Stimulated activated CD8-positive, alpha-beta memory T cell treated with anti-CD3 and anti-CD28 coated beads, Interleukin-2, amount 100 ng/mL, for 1 hour (primary cell): ENCODE results near the gene CHMP4B.

Source experiments
- DNase-seq, 2 donors: peaks; one replicate each; pipeline ENCODE4 v3.0.0-alpha.2; 2020; ENCODE audit warnings: low read depth in 2 of 2

CHMP4B gene

GRCh38 chr20:33810885-33811775 lies at the start of gene CHMP4B:
CHMP4B (plus strand) TSS chr20:33811348; CDS start chr20:33811469, 121 bp downstream.
- peak; percentile 95 to 97 for DNase-seq

GRCh38 chr20:33761698-33762250 lies 49.4 kb upstream of the CHMP4B start:
- DNase-seq: no peak

- DNase-seq: no peak
Measured at GRCh38 chr20:33765099-33765498, 46.0 kb upstream of the CHMP4B start.

- DNase-seq: no peak
Measured at GRCh38 chr20:33765592-33765991, 45.6 kb upstream of the CHMP4B start.

- DNase-seq: no peak
Measured at GRCh38 chr20:33766686-33767085, 44.5 kb upstream of the CHMP4B start.

- DNase-seq: no peak
Measured at GRCh38 chr20:33767777-33768138, 43.4 kb upstream of the CHMP4B start.

- DNase-seq: no peak
Measured at GRCh38 chr20:33769043-33769442, 42.1 kb upstream of the CHMP4B start.

GRCh38 chr20:33770005-33770404 lies 41.1 kb upstream of the CHMP4B start:
- DNase-seq: no peak

GRCh38 chr20:33771938-33772337 lies 39.2 kb upstream of the CHMP4B start:
- no peak for DNase-seq

GRCh38 chr20:33772439-33772838 lies 38.7 kb upstream of the CHMP4B start:
- DNase-seq: no peak

GRCh38 chr20:33773412-33774089 lies 37.6 kb upstream of the CHMP4B start:
- no peak for DNase-seq

- DNase-seq: no peak
Measured at GRCh38 chr20:33777816-33778215, 33.3 kb upstream of the CHMP4B start.

- no peak for DNase-seq
Measured at GRCh38 chr20:33781133-33781532, 30.0 kb upstream of the CHMP4B start.

- DNase-seq: no peak
Measured at GRCh38 chr20:33781945-33782344, 29.2 kb upstream of the CHMP4B start.

GRCh38 chr20:33783256-33783655 lies 27.9 kb upstream of the CHMP4B start:
- no peak for DNase-seq

GRCh38 chr20:33783818-33784217 lies 27.3 kb upstream of the CHMP4B start:
- DNase-seq: no peak

GRCh38 chr20:33784225-33784624 lies 26.9 kb upstream of the CHMP4B start:
- DNase-seq: no peak

- DNase-seq: no peak
Measured at GRCh38 chr20:33785503-33785902, 25.6 kb upstream of the CHMP4B start.

- DNase-seq: no peak
Measured at GRCh38 chr20:33787253-33787891, 23.8 kb upstream of the CHMP4B start.

- DNase-seq: no peak
Measured at GRCh38 chr20:33788351-33789049, 22.6 kb upstream of the CHMP4B start.

GRCh38 chr20:33789109-33789857 lies 21.9 kb upstream of the CHMP4B start:
- DNase-seq: no peak
